Fibroblast of lung (primary cell): ENCODE data around the gene SEMA4C. TPM values are rescaled to one million over a fixed set of nuclear protein-coding genes. Genes with fewer than 3 reads are reported as not detected.

Source experiments
- DNase-seq, 2 donors: peaks; one replicate each; pipeline versions ENCODE4 v3.0.0 to v3.0.0-alpha.2; 2010; ENCODE audit warnings: low read depth in 2 of 2
- H2AFZ ChIP-seq: 2 replicates; pipeline ENCODE4 v1.5.1; 2012; ENCODE audit warnings: low read length, control low read depth, inconsistent platforms
- H3K27ac ChIP-seq: 2 replicates; pipeline ENCODE4 v1.5.1; 2011; ENCODE audit warnings: low read length, control low read depth; ENCODE audit not compliant: insufficient read depth
- H3K27me3 ChIP-seq: 2 replicates; pipeline ENCODE4 v1.5.1; 2011; ENCODE audit warnings: mild to moderate bottlenecking, low read length; ENCODE audit not compliant: control insufficient read depth, insufficient read depth
- H3K36me3 ChIP-seq: 2 replicates; pipeline ENCODE4 v1.5.1; 2011; ENCODE audit warnings: low read length; ENCODE audit not compliant: control insufficient read depth, insufficient read depth
- H3K4me1 ChIP-seq: 2 replicates; pipeline ENCODE4 v1.5.1; 2011; ENCODE audit warnings: low read length; ENCODE audit not compliant: control insufficient read depth, insufficient read depth; ENCODE audit errors: extremely low read depth
- H3K4me2 ChIP-seq: 2 replicates; pipeline ENCODE4 v1.5.1; 2011; ENCODE audit warnings: low read length, control low read depth; ENCODE audit not compliant: insufficient read depth; ENCODE audit errors: extremely low read depth
- H3K4me3 ChIP-seq, 4 experiments: fragments of 200-600 bp in 1 of 4; sonication (generic) in 1 of 4; replicated peaks in 1 of 4; 2 replicates each; pipeline ENCODE4 v1.5.1; 2011 to 2016; ENCODE audit warnings: low read length in 4 of 4, low read depth in 3 of 4, mild to moderate bottlenecking in 3 of 4, control low read depth in 2 of 4, inconsistent platforms in 1 of 4, mixed read lengths in 1 of 4; ENCODE audit not compliant: insufficient read depth in 1 of 4; ENCODE audit errors: control extremely low read depth in 1 of 4
- H3K79me2 ChIP-seq: 2 replicates; pipeline ENCODE4 v1.5.1; 2012; ENCODE audit warnings: mild to moderate bottlenecking, low read length, inconsistent platforms; ENCODE audit not compliant: control insufficient read depth, insufficient read depth
- H3K9ac ChIP-seq: 2 replicates; pipeline ENCODE4 v1.5.1; 2011; ENCODE audit warnings: mild to moderate bottlenecking, low read length, control low read depth; ENCODE audit not compliant: insufficient read depth
- H3K9me3 ChIP-seq: 2 replicates; pipeline ENCODE4 v1.5.1; 2012; ENCODE audit warnings: low read depth, low read length; ENCODE audit not compliant: control insufficient read depth, insufficient read depth
- H4K20me1 ChIP-seq: 2 replicates; pipeline ENCODE4 v1.5.1; 2011; ENCODE audit warnings: low read length; ENCODE audit not compliant: control insufficient read depth, insufficient read depth; ENCODE audit errors: extremely low read depth
- EZH2 ChIP-seq: IDR thresholded peaks from 2 replicates; pipeline ENCODE4 v1.5.1; 2012; ENCODE audit warnings: low read length, control low read depth, mild to moderate bottlenecking; ENCODE audit errors: missing control alignments
- polyA plus RNA-seq, 2 donors: library from polyadenylated mRNA; depleted of rRNA in 1 of 2; stranded (reverse) in 1 of 2; unstranded in 1 of 2; fragments of >200 nt; gene quantifications; 2 replicates each; pipeline ENCODE4 v1.2.1, GENCODE V29; 2011 to 2012; ENCODE audit warnings: missing spikeins in 1 of 2
- total RNA-seq: library from RNA; depleted of rRNA; stranded (reverse); fragments of >200 nt; gene quantifications from 2 replicates; pipeline ENCODE4 v1.2.1, GENCODE V29; 2014
- TF ChIP-seq, protein P1 (sequence below), 2 donors: IDR thresholded peaks in 1 of 2; conservative IDR thresholded peaks in 1 of 2; 1 replicate in 1 of 2; 2 replicates in 1 of 2; pipeline ENCODE4 v1.5.1; 2011 to 2012; ENCODE audit warnings: low read length in 2 of 2, control low read depth in 1 of 2, inconsistent platforms in 1 of 2, low read depth in 1 of 2, mild to moderate bottlenecking in 1 of 2

Gene SEMA4C
- total and polyA plus RNA-seq, 2 donors (not counting 1 experiment from before 2014, with no cell fraction given), result 12.7 to 17.5 TPM

- H3K27ac ChIP-seq, result no peak overlapping the region
- no peaks in the 10 kb centered on the region for H3K36me3 ChIP-seq
- DNase-seq, result no peak
- H3K4me1 ChIP-seq, result peaks cover 2% of the 10 kb centered on the region
- no peaks in the 10 kb centered on the region for H3K27me3 ChIP-seq
- H3K4me3 ChIP-seq, result no peak overlapping the region
- H3K9me3 ChIP-seq, result no peaks in the 10 kb centered on the region
- H4K20me1 ChIP-seq, result no peaks in the 10 kb centered on the region
- no peak overlapping the region for H2AFZ ChIP-seq
- H3K79me2 ChIP-seq, result no peaks in the 10 kb centered on the region
- no peak overlapping the region for H3K9ac ChIP-seq
- TF ChIP-seq, protein P1, sequence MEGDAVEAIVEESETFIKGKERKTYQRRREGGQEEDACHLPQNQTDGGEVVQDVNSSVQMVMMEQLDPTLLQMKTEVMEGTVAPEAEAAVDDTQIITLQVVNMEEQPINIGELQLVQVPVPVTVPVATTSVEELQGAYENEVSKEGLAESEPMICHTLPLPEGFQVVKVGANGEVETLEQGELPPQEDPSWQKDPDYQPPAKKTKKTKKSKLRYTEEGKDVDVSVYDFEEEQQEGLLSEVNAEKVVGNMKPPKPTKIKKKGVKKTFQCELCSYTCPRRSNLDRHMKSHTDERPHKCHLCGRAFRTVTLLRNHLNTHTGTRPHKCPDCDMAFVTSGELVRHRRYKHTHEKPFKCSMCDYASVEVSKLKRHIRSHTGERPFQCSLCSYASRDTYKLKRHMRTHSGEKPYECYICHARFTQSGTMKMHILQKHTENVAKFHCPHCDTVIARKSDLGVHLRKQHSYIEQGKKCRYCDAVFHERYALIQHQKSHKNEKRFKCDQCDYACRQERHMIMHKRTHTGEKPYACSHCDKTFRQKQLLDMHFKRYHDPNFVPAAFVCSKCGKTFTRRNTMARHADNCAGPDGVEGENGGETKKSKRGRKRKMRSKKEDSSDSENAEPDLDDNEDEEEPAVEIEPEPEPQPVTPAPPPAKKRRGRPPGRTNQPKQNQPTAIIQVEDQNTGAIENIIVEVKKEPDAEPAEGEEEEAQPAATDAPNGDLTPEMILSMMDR (conservative IDR thresholded peaks at IDR 0.05 in 1 of 2, IDR thresholded peaks at IDR 0.05 in 1 of 2; ENCODE audit: low read depth in 1 of 2, low read length in 2 of 2), result no peak
- no peak for TF ChIP-seq EZH2
- H3K4me2 ChIP-seq, result no peak overlapping the region
These were observed 42.7 kb upstream of the SEMA4C start for GRCh38 chr2:96912346-96913116.

DNA sequence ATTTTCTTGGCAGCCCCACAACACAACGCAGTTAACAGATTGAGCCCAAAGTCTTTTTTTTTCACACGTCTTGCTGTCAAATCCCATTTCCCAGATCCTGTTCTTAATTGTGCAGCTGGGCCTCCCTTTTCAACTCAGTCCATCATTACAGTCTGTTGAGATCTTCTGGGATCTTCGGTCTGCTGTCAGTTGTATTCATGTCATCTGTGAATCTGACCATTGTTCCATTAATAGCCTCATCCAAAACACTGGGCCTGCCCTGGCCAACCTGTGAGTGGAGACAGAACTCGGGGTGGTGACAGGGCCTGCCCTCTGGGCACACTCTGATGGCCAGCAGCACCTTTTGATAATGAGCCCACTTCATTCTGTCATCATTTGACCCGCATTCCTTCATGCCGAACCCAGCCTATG is 39.7 kb upstream of the SEMA4C start:
- Histone ChIP-seq H3K4me2 (no peak overlapping the region), H3K9ac (no peak overlapping the region), H3K79me2 (no peaks in the 10 kb centered on the region), H4K20me1 (no peaks in the 10 kb centered on the region), H3K36me3 (no peaks in the 10 kb centered on the region), H3K27ac (no peak overlapping the region), H3K4me3 (no peak overlapping the region), H3K4me1 (peaks cover 12% of the 10 kb centered on the region), H3K9me3 (no peaks in the 10 kb centered on the region), H2AFZ (no peak overlapping the region), H3K27me3 (no peaks in the 10 kb centered on the region)
- no peak for DNase-seq
- TF ChIP-seq, protein P1 (conservative IDR thresholded peaks at IDR 0.05 in 1 of 2, IDR thresholded peaks at IDR 0.05 in 1 of 2; ENCODE audit: low read depth in 1 of 2, low read length in 2 of 2), result no peak
- TF ChIP-seq EZH2, result no peak

GRCh38 chr2:96907115-96908041 is 37.5 kb upstream of the SEMA4C start:
- H3K4me2 ChIP-seq, result no peak overlapping the region
- H3K9ac ChIP-seq, result no peak overlapping the region
- no peak for TF ChIP-seq EZH2
- TF ChIP-seq, protein P1 (conservative IDR thresholded peaks at IDR 0.05 in 1 of 2, IDR thresholded peaks at IDR 0.05 in 1 of 2; ENCODE audit: low read depth in 1 of 2, low read length in 2 of 2), result no peak
- no peaks in the 10 kb centered on the region for H4K20me1 ChIP-seq
- peak overlapping the region in 1 of 4 experiments; percentile 27 for H3K4me3 ChIP-seq
- no peaks in the 10 kb centered on the region for H3K9me3 ChIP-seq
- H3K27me3 ChIP-seq, result no peaks in the 10 kb centered on the region
- peaks cover 12% of the 10 kb centered on the region for H3K4me1 ChIP-seq
- H3K36me3 ChIP-seq, result no peaks in the 10 kb centered on the region
- peak; percentile 70 to 71 for DNase-seq
- peak overlapping the region; percentile 65 for H2AFZ ChIP-seq
- no peaks in the 10 kb centered on the region for H3K79me2 ChIP-seq
- no peak overlapping the region for H3K27ac ChIP-seq
